Measurements from ENCODE around the gene EEF2KMT.

DNA sequence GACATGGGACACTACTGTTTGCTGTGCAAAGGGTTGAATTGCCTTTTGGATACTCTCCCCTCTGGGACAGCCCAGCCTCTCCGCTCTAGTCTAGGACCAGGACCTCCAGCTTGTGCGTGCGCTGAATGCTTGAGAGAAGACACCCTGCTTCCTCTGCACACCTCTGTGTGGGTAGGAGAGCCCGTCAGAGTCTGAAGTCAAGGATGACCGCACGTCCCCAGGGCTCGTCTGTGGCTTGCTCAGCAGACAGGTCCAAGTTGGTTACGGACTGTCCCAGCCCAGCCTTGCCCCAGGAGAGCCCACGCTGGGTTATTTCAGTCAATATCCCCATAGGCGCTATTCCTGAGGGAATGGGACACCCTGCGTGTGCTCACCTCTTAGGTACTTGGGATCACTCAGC, 35.5 kb downstream of the EEF2KMT start:
- TF ChIP-seq, protein P1, sequence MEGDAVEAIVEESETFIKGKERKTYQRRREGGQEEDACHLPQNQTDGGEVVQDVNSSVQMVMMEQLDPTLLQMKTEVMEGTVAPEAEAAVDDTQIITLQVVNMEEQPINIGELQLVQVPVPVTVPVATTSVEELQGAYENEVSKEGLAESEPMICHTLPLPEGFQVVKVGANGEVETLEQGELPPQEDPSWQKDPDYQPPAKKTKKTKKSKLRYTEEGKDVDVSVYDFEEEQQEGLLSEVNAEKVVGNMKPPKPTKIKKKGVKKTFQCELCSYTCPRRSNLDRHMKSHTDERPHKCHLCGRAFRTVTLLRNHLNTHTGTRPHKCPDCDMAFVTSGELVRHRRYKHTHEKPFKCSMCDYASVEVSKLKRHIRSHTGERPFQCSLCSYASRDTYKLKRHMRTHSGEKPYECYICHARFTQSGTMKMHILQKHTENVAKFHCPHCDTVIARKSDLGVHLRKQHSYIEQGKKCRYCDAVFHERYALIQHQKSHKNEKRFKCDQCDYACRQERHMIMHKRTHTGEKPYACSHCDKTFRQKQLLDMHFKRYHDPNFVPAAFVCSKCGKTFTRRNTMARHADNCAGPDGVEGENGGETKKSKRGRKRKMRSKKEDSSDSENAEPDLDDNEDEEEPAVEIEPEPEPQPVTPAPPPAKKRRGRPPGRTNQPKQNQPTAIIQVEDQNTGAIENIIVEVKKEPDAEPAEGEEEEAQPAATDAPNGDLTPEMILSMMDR (optimal IDR thresholded peaks at IDR 0.05 in 1 of 3, IDR thresholded peaks at IDR 0.05 in 1 of 3, conservative IDR thresholded peaks at IDR 0.05 in 1 of 3; ENCODE audit: extremely low read depth in 1 of 3, insufficient read depth in 2 of 3, low read length in 3 of 3), result no peak
- TF ChIP-seq EZH2 (IDR thresholded peaks at IDR 0.05; ENCODE audit: low read length), result no peak
